ENCODE measurements around the gene KLHL10. TPM values are rescaled to one million over a fixed set of nuclear protein-coding genes. Genes with fewer than 3 reads are reported as not detected.
A peak's percentile ranks its signal among the peaks of the same experiment; 100 is the strongest.

Gene KLHL10
- total and polyA plus RNA-seq, 2 of the 13 experiments (the other 11 are each of a cell fraction or from before 2014, with no cell fraction given) = 0.04 to 0.08 TPM

DNA sequence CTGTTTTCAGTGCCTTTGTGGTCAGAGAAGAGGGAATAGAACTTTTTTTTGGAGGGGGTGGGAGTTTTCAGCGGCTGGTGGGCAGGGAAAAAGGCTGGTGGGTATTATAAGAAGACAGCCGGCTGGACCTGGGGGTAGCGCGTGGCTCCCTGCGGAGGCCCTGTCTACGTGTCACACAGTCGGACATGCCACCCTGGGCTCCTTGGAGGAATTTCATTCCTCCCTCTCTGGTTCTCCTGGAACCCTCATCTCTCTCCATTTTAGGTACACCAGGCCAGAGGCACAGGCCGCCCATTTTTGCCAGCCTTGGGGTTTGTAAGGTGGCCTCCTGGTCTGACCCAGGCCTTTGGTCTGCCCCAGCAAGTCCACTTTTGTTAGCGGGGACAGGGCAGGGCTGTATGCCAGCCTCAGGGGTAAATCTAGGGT lies 23.9 kb upstream of the KLHL10 start (continued):
- TF ChIP-seq, protein P1, sequence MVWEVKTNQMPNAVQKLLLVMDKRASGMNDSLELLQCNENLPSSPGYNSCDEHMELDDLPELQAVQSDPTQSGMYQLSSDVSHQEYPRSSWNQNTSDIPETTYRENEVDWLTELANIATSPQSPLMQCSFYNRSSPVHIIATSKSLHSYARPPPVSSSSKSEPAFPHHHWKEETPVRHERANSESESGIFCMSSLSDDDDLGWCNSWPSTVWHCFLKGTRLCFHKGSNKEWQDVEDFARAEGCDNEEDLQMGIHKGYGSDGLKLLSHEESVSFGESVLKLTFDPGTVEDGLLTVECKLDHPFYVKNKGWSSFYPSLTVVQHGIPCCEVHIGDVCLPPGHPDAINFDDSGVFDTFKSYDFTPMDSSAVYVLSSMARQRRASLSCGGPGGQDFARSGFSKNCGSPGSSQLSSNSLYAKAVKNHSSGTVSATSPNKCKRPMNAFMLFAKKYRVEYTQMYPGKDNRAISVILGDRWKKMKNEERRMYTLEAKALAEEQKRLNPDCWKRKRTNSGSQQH (CRISPR knock-in tag; IDR thresholded peaks at IDR 0.05; ENCODE audit: low read depth) = no peak
- TF ChIP-seq AHR (CRISPR knock-in tag; IDR thresholded peaks at IDR 0.05) (no peak), ZNF451 (CRISPR knock-in tag; IDR thresholded peaks at IDR 0.05) (no peak), ZSCAN20 (CRISPR knock-in tag; IDR thresholded peaks at IDR 0.05; ENCODE audit: borderline replicate concordance) (peak; percentile 44; the same call in 1 of the 2 replicates), CBFB (CRISPR knock-in tag; IDR thresholded peaks at IDR 0.05) (0 out of 2 replicates have a peak, but pooled peaks have one; percentile 51), ATF3 (CRISPR knock-in tag; IDR thresholded peaks at IDR 0.05) (no peak), BCLAF1 (IDR thresholded peaks at IDR 0.05) (no peak), ZBTB1 (CRISPR knock-in tag; IDR thresholded peaks at IDR 0.05; ENCODE audit: borderline replicate concordance) (no peak), ZBTB21 (CRISPR knock-in tag; IDR thresholded peaks at IDR 0.05) (0 out of 2 replicates have a peak, but pooled peaks have one; percentile 19), ATF7 (IDR thresholded peaks at IDR 0.05) (no peak), ATF7 (CRISPR knock-in tag; IDR thresholded peaks at IDR 0.05) (peak; percentile 57; the same call in 1 of the 2 replicates), HNRNPL (IDR thresholded peaks at IDR 0.05; ENCODE audit: low read depth, low read length) (0 out of 2 replicates have a peak, but pooled peaks have one; percentile 39), KMT2A (CRISPR knock-in tag; IDR thresholded peaks at IDR 0.05) (peak; percentile 9; the same call in 1 of the 2 replicates), HNRNPUL1 (IDR thresholded peaks at IDR 0.05; ENCODE audit: low read depth, low read length) (no peak), MIXL1 (CRISPR knock-in tag; IDR thresholded peaks at IDR 0.05) (0 out of 2 replicates have a peak, but pooled peaks have one; percentile 8), ZFY (CRISPR knock-in tag; IDR thresholded peaks at IDR 0.05) (peak; percentile 67), ZNF891 (CRISPR knock-in tag; IDR thresholded peaks at IDR 0.05) (0 out of 2 replicates have a peak, but pooled peaks have one; percentile 23), ARID2 (CRISPR knock-in tag; IDR thresholded peaks at IDR 0.05; ENCODE audit: borderline replicate concordance) (peak; percentile 71; the same call in 1 of the 2 replicates)
- TF ChIP-seq, protein P2, sequence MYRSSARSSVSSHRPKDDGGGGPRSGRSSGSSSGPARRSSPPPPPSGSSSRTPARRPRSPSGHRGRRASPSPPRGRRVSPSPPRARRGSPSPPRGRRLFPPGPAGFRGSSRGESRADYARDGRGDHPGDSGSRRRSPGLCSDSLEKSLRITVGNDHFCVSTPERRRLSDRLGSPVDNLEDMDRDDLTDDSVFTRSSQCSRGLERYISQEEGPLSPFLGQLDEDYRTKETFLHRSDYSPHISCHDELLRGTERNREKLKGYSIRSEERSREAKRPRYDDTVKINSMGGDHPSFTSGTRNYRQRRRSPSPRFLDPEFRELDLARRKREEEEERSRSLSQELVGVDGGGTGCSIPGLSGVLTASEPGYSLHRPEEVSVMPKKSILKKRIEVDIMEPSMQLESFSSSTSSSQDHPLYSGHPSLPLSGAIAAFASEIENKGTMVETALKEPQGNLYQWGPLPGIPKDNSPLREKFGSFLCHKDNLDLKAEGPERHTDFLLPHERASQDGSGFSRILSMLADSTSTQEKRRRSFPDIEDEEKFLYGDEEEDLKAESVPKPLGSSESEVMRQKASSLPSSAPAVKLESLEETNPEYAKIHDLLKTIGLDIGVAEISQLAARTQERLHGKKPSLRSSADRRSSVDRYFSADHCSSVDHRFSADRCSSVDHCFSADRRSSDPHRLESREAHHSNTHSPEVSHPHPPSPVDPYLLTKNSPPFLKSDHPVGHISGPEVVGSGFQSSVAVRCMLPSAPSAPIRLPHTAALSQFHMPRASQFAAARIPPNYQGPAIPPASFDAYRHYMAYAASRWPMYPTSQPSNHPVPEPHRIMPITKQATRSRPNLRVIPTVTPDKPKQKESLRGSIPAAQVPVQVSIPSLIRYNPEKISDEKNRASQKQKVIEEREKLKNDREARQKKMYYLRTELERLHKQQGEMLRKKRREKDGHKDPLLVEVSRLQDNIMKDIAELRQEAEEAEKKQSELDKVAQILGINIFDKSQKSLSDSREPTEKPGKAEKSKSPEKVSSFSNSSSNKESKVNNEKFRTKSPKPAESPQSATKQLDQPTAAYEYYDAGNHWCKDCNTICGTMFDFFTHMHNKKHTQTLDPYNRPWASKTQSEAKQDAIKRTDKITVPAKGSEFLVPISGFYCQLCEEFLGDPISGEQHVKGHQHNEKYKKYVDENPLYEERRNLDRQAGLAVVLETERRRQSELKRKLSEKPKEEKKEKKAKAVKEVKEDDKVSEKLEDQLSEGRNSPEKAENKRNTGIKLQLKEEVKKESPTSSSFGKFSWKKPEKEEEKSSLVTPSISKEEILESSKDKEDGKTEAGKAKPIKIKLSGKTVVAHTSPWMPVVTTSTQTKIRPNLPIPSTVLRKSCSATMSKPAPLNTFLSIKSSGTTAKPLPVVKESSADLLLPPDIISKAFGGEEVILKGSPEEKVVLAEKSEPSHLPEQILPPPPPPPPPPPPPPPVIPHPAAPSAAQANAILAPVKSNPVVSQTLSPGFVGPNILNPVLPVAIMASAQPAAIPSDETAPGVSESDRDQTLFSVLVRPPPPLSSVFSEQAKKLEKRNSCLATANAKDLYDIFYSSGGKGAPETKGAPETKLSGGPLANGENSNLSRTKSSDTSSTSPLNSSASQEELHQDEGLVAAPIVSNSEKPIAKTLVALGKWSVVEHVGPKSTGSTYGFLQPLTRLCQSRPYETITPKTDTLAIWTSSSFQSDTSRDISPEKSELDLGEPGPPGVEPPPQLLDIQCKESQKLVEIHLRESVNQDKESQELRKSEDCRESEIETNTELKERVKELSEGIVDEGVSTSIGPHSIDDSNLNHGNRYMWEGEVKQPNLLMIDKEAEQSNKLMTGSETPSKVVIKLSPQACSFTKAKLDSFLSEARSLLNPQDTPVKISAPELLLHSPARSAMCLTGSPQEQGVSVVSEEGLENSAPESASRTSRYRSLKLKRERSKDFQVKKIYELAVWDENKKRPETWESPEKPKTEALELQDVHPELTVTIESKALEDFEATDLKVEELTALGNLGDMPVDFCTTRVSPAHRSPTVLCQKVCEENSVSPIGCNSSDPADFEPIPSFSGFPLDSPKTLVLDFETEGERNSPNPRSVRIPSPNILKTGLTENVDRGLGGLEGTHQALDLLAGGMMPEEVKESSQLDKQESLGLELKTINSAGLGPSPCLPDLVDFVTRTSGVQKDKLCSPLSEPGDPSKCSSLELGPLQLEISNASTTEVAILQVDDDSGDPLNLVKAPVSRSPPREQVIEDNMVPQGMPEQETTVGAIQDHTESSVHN (CRISPR knock-in tag; IDR thresholded peaks at IDR 0.05) = no peak
